Measurements from ENCODE around the gene ELP5.
A peak's percentile ranks its signal among the peaks of the same experiment; 100 is the strongest.

Gene ELP5, protein sequence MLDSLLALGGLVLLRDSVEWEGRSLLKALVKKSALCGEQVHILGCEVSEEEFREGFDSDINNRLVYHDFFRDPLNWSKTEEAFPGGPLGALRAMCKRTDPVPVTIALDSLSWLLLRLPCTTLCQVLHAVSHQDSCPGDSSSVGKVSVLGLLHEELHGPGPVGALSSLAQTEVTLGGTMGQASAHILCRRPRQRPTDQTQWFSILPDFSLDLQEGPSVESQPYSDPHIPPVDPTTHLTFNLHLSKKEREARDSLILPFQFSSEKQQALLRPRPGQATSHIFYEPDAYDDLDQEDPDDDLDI

DNA sequence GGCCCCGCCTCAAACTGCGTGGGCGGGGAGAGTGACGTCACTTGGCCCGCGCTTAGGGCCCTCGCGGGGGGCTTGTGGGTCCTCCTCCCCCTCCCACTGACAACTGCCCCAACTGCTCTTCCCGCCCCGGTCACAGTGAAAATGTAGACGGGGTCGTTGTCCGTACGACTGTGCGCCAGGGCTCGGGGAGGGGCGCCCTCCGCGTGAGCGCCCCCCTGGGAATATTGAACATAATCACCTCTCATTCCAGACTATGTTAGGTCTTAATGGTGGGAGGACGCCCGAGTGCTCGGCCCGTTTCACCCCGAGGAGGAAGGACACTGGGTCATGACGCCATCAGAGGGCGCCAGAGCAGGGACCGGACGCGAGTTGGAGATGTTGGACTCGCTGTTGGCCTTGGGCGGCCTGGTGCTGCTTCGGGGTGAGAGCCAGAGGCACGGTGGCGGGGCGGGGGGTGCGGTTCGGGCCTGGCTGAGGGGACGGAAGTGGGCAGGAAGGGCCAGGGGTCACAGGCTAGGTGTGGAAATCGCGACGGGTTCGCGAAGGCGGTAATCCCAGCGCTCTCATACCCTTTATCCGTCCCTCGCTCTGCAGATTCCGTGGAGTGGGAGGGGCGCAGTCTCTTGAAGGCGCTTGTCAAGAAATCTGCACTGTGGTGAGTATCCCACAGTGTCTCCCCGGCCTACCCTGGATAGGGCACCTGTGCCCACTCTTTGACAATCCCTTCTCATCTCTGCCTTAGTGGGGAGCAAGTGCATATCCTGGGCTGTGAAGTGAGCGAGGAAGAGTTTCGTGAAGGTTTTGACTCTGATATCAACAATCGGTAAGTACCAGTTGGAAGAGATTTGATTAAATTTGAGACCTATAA is at the start of gene ELP5:
Gene ELP5, plus strand, starts transcription at position 40 of the 868 bp plus-strand sequence. Its CDS starts 336 bp downstream, at position 376.
- Histone ChIP-seq H2AFZ (ENCODE audit: low read depth, low read length) (peak within 1 kb of the TSS; percentile 47), H3K27me3 (ENCODE audit: insufficient read depth, low read length) (no peaks in the 10 kb centered on the region), H3K4me3 (ENCODE audit: low read length) (peak within 1 kb of the TSS; percentile 92), H3K4me1 (ENCODE audit: insufficient read depth, low read length) (peaks cover 26% of the 10 kb centered on the region), H3K36me3 (ENCODE audit: insufficient read depth, low read length) (peaks cover 33% of the 10 kb centered on the region), H3K9me3 (ENCODE audit: low read length) (no peaks in the 10 kb centered on the region)

DNA sequence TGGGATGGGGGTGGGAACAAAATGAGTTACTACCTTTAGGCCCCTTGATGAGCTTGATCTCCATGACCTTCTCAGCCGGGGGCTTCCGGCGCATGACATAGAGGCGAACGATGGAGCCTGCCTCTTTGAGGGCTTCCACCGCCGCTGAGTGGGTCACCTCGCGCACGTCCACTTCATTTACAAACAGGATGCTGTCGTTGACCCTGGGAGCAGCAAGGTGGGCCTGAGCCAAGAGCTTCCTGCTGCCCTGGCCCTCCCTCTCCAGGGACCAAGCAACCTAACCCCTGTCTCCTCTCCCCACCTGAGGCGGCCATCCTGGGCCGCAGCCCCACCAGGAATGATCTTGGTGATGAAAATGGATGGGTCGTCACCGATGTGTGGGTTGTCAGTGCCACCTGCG is 48.6 kb upstream of the ELP5 start:
- Histone ChIP-seq H3K4me3 (ENCODE audit: low read length) (no peak overlapping the region), H3K9me3 (ENCODE audit: low read length) (no peaks in the 10 kb centered on the region), H2AFZ (ENCODE audit: low read depth, low read length) (no peak overlapping the region), H3K4me1 (ENCODE audit: insufficient read depth, low read length) (peaks cover 32% of the 10 kb centered on the region), H3K27me3 (ENCODE audit: insufficient read depth, low read length) (no peaks in the 10 kb centered on the region), H3K36me3 (ENCODE audit: insufficient read depth, low read length) (peaks cover 28% of the 10 kb centered on the region)

DNA sequence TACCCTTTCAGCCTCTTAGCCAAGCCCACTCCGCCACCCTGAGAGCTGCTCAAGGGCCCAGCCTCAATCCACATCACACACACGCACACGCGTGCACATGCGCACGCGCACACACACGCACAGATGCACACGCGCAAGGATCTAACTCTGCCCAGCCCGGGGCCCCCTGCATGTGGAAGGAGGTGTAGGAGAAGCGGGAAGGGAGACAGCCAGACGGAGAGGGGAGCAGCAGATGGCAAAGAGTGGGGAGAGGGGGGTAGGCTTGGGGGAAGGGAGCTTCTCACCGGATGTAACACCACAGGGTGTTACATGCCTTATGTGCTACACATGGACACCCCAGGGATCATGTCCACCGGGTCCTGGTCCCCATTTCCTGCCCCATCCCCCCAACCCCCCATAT is 47.7 kb upstream of the ELP5 start:
- peak overlapping the region; percentile 33 for H3K4me3 ChIP-seq (ENCODE audit: low read length)
- no peak overlapping the region for H2AFZ ChIP-seq (ENCODE audit: low read depth, low read length)
- no peaks in the 10 kb centered on the region for H3K27me3 ChIP-seq (ENCODE audit: insufficient read depth, low read length)
- no peaks in the 10 kb centered on the region for H3K9me3 ChIP-seq (ENCODE audit: low read length)
- peaks cover 38% of the 10 kb centered on the region for H3K4me1 ChIP-seq (ENCODE audit: insufficient read depth, low read length)
- H3K36me3 ChIP-seq (ENCODE audit: insufficient read depth, low read length) = peaks cover 28% of the 10 kb centered on the region

DNA sequence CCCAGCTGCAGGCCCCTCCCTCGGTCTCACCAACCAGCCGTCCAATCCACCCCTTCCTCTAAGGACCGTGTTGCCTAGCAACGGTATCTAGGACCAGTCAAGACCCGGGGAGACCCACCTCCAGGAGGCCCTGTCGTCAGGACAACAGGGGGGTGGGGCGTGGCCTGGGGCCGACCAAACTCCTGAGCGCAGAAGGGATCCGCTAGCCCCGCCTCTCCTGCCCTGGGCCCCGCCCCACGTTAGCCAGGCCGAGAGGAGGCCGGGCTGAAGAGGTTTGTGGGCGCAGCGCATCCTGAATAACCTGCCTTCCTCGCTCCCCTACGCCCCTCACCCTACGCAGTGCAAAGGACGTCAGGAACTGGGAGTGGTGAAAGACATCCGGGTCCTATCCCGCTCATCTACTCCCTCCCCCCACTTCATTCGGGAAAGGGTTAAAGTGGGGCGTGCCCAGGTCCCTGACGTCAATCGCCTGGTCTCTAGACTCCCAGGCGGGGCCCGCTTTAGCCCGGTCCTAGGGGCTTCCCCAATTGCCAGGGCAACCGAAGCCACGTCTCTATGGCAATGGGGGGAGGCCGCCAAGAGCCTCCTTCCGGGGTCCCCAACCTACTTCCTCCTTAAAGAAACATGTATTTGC is 47.1 kb upstream of the ELP5 start:
- H2AFZ ChIP-seq (ENCODE audit: low read depth, low read length) = no peak overlapping the region
- no peaks in the 10 kb centered on the region for H3K27me3 ChIP-seq (ENCODE audit: insufficient read depth, low read length)
- H3K9me3 ChIP-seq (ENCODE audit: low read length) = no peaks in the 10 kb centered on the region
- peaks cover 28% of the 10 kb centered on the region for H3K36me3 ChIP-seq (ENCODE audit: insufficient read depth, low read length)
- H3K4me1 ChIP-seq (ENCODE audit: insufficient read depth, low read length) = peaks cover 38% of the 10 kb centered on the region
- peak overlapping the region; percentile 33 for H3K4me3 ChIP-seq (ENCODE audit: low read length)

DNA sequence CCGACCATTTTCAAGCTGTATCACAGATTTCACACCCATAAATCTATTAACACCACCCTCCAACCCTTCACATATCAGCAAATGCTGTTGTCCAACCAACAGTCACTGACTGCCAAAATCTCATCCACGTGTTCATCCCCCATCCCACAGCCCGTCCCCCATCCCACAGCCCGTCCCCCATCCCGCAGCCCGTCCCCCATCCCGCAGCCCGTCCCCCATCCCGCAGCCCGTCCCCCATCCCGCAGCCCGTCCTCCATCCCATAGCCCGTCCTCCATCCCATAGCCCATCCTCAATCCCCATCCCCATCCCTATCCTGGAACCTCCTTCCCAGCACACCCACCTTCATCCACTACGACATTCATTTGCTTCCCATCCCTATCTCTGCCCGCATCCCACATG is 46.5 kb upstream of the ELP5 start:
- H3K4me1 ChIP-seq (ENCODE audit: insufficient read depth, low read length) = peaks cover 38% of the 10 kb centered on the region
- H3K36me3 ChIP-seq (ENCODE audit: insufficient read depth, low read length) = peaks cover 28% of the 10 kb centered on the region
- no peaks in the 10 kb centered on the region for H3K27me3 ChIP-seq (ENCODE audit: insufficient read depth, low read length)
- no peak overlapping the region for H2AFZ ChIP-seq (ENCODE audit: low read depth, low read length)
- H3K9me3 ChIP-seq (ENCODE audit: low read length) = no peaks in the 10 kb centered on the region
- peak overlapping the region; percentile 33 for H3K4me3 ChIP-seq (ENCODE audit: low read length)

DNA sequence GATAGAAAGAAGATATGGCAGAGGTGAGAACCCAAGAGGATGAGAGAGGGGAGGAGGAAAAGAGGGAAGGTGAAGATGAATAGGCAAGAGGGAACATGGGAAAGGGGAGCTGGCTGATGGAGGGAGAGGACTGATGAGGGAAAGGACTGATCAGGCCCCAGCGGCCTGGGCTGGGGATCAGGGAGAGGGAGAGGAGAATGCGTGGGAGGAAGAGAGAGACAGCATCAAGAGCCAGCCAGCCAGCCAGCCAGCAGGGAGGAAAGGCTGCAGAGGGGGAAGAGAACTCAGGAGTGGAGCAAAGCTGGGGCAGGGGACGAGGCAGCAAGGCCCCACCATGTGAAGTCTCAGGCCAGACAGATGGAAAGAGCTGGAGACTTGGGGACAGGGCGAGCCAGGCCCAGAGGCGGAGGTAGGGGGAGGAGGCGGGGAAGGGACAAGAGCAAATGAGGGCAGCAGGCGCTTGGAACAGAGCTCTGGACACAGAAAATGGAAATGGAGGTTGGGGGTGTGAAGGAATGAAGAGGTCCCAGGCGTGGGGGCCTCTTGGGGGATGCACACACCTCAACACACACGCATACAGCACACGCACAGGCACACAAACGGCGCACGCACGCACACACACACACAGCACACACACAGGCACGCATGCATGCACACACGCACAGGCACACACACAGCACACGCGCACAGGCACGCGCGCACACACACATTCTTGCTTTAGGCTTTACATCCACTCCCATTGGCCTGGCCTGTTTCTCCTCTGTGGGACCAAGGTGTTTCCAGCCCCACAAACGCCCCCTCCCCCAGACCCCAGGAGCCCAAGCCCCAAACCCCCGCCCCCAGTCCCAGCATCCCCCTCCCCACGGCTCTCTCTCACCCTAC is 44.7 kb upstream of the ELP5 start:
- H3K4me1 ChIP-seq (ENCODE audit: insufficient read depth, low read length) = peaks cover 43% of the 10 kb centered on the region
- H3K36me3 ChIP-seq (ENCODE audit: insufficient read depth, low read length) = peaks cover 17% of the 10 kb centered on the region
- no peak overlapping the region for H2AFZ ChIP-seq (ENCODE audit: low read depth, low read length)
- H3K4me3 ChIP-seq (ENCODE audit: low read length) = no peak overlapping the region
- H3K27me3 ChIP-seq (ENCODE audit: insufficient read depth, low read length) = no peaks in the 10 kb centered on the region
- H3K9me3 ChIP-seq (ENCODE audit: low read length) = no peaks in the 10 kb centered on the region

DNA sequence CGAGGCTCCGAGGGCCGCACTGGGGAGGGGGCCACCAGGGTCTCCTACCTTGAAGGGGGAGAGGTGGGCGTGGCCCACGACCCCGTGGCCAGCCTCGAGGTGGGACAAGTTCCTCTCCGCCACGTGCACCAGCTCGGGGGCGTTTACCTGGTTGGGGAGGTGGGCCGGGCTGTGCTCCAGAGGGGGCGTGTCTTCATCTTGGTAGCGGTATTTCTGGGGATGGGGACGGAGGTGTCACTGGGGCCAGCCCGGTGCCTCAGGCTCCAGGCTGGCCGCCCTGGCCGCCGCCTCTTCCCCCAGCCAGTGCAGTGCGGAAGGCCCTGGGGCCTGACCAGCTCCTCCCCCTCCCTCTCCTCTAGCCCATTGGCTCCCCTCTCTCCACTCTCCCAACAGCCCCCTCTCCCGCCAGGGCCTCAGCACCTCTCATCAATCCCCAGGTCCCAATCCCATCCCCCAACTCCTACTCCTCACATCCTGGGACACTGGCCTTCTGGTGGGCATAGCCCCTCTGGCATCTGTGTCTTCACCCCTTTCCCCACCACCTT is 43.9 kb upstream of the ELP5 start:
- H3K4me1 ChIP-seq (ENCODE audit: insufficient read depth, low read length) = peaks cover 43% of the 10 kb centered on the region
- peaks cover 9% of the 10 kb centered on the region for H3K36me3 ChIP-seq (ENCODE audit: insufficient read depth, low read length)
- no peak overlapping the region for H3K4me3 ChIP-seq (ENCODE audit: low read length)
- no peaks in the 10 kb centered on the region for H3K9me3 ChIP-seq (ENCODE audit: low read length)
- no peaks in the 10 kb centered on the region for H3K27me3 ChIP-seq (ENCODE audit: insufficient read depth, low read length)
- no peak overlapping the region for H2AFZ ChIP-seq (ENCODE audit: low read depth, low read length)

DNA sequence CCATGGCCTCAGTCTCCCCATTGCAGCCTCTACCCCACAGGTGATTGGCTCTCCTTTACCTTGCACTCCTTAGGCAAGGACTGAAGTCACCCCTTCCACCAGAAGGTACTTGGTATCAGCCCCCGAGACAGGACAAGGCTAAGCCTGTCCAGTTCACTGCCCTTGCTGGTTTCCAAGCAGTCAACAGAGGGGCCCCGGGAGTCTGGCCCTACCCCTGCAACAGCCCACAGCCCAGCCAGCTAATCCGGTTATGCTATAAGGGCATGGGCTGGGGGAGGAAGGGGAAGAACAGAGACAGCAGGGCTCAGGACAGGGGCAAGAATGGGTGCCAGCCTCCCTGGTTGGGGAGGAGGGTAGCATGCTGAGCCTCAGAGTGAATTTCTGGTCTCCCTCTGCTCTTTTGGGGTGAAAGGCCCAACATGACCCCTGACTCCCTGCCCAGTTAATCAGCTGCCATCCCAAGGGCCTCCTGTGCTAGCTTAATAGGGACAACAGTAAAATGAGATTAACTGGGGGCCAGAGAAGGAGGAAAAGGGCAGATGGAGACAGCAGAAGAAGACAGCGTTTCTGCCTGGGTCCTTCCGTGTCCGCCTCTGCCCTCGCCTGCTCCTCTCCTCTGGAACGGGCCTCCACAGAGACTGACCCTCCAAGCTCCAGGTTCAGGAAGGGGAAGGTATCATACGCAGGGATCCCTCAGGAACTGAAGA is 43.1 kb upstream of the ELP5 start:
- Histone ChIP-seq H3K9me3 (ENCODE audit: low read length) (no peaks in the 10 kb centered on the region), H3K4me3 (ENCODE audit: low read length) (no peak overlapping the region), H3K27me3 (ENCODE audit: insufficient read depth, low read length) (no peaks in the 10 kb centered on the region), H3K4me1 (ENCODE audit: insufficient read depth, low read length) (peaks cover 47% of the 10 kb centered on the region), H3K36me3 (ENCODE audit: insufficient read depth, low read length) (peaks cover 2% of the 10 kb centered on the region), H2AFZ (ENCODE audit: low read depth, low read length) (no peak overlapping the region)

DNA sequence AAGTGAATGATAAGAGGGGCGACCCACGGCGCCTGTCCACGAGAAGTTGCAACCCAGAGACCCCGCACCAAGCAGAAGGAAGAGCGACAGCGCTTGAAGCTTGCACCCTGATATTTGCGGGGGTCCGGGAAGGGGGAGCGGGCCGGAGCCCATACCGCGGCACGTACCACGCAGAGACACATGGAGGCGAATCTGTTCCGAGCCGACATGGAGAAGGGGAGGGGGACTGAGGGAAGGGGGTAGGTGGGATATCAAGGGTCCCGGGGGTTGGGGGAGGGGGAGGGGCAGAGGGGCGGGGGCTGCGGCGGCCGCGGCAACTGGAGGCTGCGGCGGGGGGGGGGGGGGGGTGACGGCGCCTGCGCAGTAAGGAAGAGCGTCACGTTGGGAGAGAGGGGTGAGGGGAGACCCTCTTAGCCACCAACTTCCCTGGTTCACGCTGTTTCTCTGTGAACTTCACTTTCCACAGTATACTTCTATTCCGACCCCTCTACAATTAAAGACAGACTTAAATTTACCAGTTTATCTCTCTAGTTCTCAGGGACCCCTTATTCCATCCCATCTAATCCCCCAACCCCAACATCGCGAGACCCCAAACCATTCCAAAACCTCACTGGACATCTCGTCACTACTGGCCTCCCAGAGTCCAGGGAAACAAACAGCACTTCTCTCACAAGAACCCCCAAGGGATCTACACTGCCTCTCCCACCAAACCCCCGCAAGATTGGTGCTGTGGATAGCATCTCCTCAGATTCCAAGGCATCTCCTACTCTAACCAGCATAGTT is 40.3 kb upstream of the ELP5 start:
- Histone ChIP-seq H3K4me1 (ENCODE audit: insufficient read depth, low read length) (peaks cover 41% of the 10 kb centered on the region), H3K4me3 (ENCODE audit: low read length) (no peak overlapping the region), H3K27me3 (ENCODE audit: insufficient read depth, low read length) (no peaks in the 10 kb centered on the region), H3K9me3 (ENCODE audit: low read length) (no peaks in the 10 kb centered on the region), H3K36me3 (ENCODE audit: insufficient read depth, low read length) (no peaks in the 10 kb centered on the region), H2AFZ (ENCODE audit: low read depth, low read length) (no peak overlapping the region)

DNA sequence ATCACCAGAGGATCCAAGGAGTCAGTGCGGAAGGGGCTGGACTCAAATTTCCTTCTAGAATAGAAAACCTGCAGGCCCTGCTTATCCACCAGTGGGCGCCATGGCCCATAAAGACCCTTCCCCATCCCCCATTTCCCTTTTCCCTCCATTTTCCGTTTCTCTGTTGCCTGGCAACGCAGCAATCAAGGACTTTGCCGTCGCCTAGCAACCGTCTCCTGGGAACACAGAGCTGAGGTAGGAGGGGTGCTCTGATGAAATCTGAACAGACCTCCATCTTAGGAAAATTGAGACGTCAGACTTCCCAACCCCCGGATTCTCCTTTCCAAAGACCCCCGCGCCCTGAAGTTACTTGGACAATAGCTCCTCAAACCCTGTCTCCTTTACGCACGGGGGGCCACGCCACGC is 38.1 kb upstream of the ELP5 start:
- Histone ChIP-seq H2AFZ (ENCODE audit: low read depth, low read length) (no peak overlapping the region), H3K4me1 (ENCODE audit: insufficient read depth, low read length) (peaks cover 46% of the 10 kb centered on the region), H3K4me3 (ENCODE audit: low read length) (peak overlapping the region; percentile 50), H3K36me3 (ENCODE audit: insufficient read depth, low read length) (no peaks in the 10 kb centered on the region), H3K9me3 (ENCODE audit: low read length) (no peaks in the 10 kb centered on the region), H3K27me3 (ENCODE audit: insufficient read depth, low read length) (no peaks in the 10 kb centered on the region)

DNA sequence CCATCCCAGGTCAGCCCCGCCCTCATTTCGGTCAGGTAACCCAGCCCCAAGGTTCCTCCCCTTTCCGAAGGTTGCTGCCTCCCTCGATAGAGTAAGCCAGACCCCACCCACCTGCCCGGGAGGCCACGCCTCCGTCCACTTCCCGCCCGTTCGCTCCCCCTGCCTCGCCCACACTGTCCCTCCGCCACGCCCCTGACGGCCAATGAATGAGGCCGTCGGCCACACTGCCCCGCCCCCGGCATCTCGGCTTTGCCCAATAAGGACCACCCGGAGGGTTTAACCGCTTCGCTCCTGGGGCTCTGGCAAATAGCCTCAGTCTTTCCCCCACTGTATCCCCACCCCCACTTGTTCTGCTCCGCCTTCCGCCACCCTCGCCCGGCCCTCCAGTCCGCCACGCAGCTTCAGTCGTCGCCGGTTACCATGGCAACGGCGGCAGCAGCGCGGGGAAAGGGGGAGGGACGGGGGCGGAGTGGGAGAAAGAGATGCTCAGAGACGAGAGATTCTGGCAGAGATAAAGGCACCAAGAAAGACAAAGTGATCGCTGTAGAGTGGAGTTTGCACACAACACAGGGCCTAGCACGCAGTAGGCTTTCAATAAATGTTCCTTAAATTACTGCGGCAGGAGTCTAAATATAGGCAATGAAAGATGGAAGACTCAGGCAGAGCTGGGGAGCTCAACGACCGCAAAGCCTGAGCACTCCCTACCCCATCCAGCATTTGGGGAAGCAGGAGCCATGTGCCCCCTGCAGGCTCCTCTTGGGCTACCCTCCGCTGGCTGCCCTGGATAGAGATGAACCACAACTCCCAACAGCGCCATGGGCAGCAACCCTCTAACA is 37.5 kb upstream of the ELP5 start:
- Histone ChIP-seq H3K27me3 (ENCODE audit: insufficient read depth, low read length) (no peaks in the 10 kb centered on the region), H3K4me1 (ENCODE audit: insufficient read depth, low read length) (peaks cover 49% of the 10 kb centered on the region), H3K4me3 (ENCODE audit: low read length) (peak overlapping the region; percentile 56), H2AFZ (ENCODE audit: low read depth, low read length) (no peak overlapping the region), H3K36me3 (ENCODE audit: insufficient read depth, low read length) (no peaks in the 10 kb centered on the region), H3K9me3 (ENCODE audit: low read length) (no peaks in the 10 kb centered on the region)
